Thyroid gland (tissue), 4 donors: Measurements from ENCODE around the gene RNF215.

Experiments
- POLR2A ChIP-seq, 2 donors: fragments of 450-650 bp; IDR thresholded peaks; one replicate each; pipeline ENCODE4 v1.6.1; 2017; ENCODE audit warnings: antibody characterized with exemption in 2 of 2, mild to moderate bottlenecking in 2 of 2, moderate library complexity in 1 of 2
- TF ChIP-seq, protein P1 (sequence below), 6 experiments: fragments of 200-600 bp in 3 of 6; fragments of 450-650 bp in 3 of 6; sonication (generic) in 3 of 6; IDR thresholded peaks; one replicate each; pipeline ENCODE4 v1.5.1; 2016 to 2019; ENCODE audit warnings: antibody characterized with exemption in 6 of 6, mild to moderate bottlenecking in 2 of 6, inconsistent platforms in 1 of 6, moderate library complexity in 1 of 6

- TF ChIP-seq, protein P1, sequence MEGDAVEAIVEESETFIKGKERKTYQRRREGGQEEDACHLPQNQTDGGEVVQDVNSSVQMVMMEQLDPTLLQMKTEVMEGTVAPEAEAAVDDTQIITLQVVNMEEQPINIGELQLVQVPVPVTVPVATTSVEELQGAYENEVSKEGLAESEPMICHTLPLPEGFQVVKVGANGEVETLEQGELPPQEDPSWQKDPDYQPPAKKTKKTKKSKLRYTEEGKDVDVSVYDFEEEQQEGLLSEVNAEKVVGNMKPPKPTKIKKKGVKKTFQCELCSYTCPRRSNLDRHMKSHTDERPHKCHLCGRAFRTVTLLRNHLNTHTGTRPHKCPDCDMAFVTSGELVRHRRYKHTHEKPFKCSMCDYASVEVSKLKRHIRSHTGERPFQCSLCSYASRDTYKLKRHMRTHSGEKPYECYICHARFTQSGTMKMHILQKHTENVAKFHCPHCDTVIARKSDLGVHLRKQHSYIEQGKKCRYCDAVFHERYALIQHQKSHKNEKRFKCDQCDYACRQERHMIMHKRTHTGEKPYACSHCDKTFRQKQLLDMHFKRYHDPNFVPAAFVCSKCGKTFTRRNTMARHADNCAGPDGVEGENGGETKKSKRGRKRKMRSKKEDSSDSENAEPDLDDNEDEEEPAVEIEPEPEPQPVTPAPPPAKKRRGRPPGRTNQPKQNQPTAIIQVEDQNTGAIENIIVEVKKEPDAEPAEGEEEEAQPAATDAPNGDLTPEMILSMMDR (IDR thresholded peaks at IDR 0.05), result no peak
- TF ChIP-seq POLR2A (IDR thresholded peaks at IDR 0.05), result no peak
These were observed 7.2 kb downstream of the RNF215 start for GRCh38 chr22:30380011-30380410.
